ENCODE measurements around the gene MLXIPL. TPM values are rescaled to one million over a fixed set of nuclear protein-coding genes. Genes with fewer than 3 reads are reported as not detected.
"Not testable (repeated sequence)": the region's sequence is repeated elsewhere in the genome, so short reads cannot be mapped to it uniquely, and the experiment has no call there.

The MLXIPL gene
- total RNA-seq, 1 donor from 2014 or later, result 0.86 TPM

DNA sequence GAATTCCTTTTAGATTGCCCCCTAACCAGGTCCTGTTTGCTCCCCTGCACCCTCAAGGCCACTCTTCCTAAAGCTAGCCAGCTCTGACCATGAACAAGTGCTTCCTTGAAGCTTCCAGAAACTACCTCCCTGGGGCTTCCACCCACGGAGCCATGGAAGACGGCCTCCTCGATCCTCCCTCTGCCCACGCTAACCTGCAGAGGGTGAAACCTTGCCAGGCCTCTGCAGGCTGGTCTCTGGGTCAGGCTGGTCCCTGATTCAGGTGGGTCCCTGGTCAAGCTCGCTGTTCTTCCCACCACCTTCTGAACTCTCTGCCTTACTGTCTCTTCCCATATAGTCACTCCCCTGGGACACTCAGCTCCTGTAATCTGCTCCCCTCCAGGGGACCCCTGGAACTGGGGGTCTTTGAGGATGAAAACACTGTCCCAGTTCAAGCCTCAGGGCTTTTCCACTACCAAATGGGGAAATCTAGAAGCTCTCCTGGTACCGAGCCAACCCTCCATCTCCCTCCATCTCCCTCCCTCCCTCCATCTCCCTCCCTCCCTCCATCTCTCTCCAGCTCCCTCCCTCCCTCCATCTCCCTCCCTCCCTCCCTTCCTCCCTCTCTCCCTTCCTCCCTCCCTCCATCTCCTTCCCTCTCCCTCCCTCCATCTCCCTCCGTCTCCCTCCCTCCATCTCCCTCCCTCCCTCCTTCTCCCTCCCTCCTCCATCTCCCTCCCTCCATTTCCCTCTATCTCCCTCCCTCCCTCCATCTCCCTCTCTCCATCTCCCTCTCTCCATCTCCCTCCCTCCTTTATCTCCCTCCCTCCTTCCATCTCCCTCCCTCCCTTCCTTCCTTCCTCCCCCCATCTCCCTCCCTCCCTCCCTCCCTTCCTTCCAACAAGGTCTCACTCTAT, 2.9 kb downstream of the MLXIPL start:
- DNase-seq, result no peak
- Mint-ChIP-seq H3K4me3 (ENCODE audit: unreplicated experiment) (no peak overlapping the region), H3K36me3 (ENCODE audit: unreplicated experiment) (no peaks in the 10 kb centered on the region), H3K27me3 (ENCODE audit: unreplicated experiment) (peaks cover 3% of the 10 kb centered on the region), H3K27ac (ENCODE audit: unreplicated experiment) (no peak overlapping the region), H3K9me3 (ENCODE audit: unreplicated experiment) (peaks cover 4% of the 10 kb centered on the region), H3K4me1 (ENCODE audit: low read depth, unreplicated experiment) (peaks cover 2% of the 10 kb centered on the region)
- TF ChIP-seq, protein P1, sequence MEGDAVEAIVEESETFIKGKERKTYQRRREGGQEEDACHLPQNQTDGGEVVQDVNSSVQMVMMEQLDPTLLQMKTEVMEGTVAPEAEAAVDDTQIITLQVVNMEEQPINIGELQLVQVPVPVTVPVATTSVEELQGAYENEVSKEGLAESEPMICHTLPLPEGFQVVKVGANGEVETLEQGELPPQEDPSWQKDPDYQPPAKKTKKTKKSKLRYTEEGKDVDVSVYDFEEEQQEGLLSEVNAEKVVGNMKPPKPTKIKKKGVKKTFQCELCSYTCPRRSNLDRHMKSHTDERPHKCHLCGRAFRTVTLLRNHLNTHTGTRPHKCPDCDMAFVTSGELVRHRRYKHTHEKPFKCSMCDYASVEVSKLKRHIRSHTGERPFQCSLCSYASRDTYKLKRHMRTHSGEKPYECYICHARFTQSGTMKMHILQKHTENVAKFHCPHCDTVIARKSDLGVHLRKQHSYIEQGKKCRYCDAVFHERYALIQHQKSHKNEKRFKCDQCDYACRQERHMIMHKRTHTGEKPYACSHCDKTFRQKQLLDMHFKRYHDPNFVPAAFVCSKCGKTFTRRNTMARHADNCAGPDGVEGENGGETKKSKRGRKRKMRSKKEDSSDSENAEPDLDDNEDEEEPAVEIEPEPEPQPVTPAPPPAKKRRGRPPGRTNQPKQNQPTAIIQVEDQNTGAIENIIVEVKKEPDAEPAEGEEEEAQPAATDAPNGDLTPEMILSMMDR (IDR thresholded peaks at IDR 0.05; ENCODE audit: partially characterized antibody, unreplicated experiment), result no peak

DNA sequence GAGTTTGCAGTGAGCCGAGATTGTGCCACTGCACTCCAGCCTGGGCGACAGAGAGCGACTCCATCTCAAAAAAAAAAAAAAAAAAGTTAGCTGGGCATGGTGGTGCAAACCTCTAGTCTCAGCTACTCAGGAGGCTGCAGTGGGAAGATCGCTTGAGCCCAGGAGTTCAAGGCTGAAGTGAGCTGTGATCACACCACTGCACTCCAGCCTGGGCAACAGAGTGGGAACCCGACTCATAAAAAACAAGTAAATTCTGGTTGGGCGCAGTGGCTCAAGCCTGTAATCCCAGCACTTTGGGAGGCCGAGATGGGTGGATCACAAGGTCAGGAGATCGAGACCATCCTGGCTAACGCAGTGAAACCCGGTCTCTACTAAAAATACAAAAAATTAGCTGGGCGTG, 4.9 kb downstream of the MLXIPL start:
- H3K27me3 Mint-ChIP-seq (ENCODE audit: unreplicated experiment); H3K4me1 Mint-ChIP-seq (ENCODE audit: low read depth, unreplicated experiment); H3K27ac Mint-ChIP-seq (ENCODE audit: unreplicated experiment); H3K4me3 Mint-ChIP-seq (ENCODE audit: unreplicated experiment); H3K9me3 Mint-ChIP-seq (ENCODE audit: unreplicated experiment); DNase-seq; H3K36me3 Mint-ChIP-seq (ENCODE audit: unreplicated experiment): not testable (repeated sequence)

DNA sequence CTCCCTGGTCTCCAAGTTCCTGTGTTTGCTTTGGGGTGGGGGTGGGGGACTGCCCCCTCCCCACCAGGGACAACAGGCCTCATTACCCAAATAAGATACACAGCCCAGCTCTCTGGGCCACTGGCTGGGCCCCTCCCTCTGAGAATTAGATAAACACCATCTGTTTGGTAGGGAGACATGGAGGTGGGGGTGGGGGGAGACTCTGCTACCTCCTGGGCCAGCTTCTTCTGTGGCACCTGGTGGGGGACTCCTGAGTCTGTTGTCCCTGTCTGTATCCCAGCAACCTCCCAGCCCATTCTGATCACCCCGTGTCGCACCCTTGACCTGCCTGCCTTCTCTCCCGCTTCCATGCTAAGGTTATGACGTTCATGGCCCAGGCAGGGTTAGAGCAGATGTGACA, 5.8 kb downstream of the MLXIPL start:
- TF ChIP-seq, protein P1 (IDR thresholded peaks at IDR 0.05; ENCODE audit: partially characterized antibody, unreplicated experiment), result no peak
- Mint-ChIP-seq H3K4me1 (ENCODE audit: low read depth, unreplicated experiment) (peaks cover 2% of the 10 kb centered on the region), H3K27ac (ENCODE audit: unreplicated experiment) (no peak overlapping the region), H3K27me3 (ENCODE audit: unreplicated experiment) (peaks cover 3% of the 10 kb centered on the region), H3K9me3 (ENCODE audit: unreplicated experiment) (peaks cover 1% of the 10 kb centered on the region), H3K4me3 (ENCODE audit: unreplicated experiment) (no peak overlapping the region), H3K36me3 (ENCODE audit: unreplicated experiment) (no peaks in the 10 kb centered on the region)
- no peak for DNase-seq

DNA sequence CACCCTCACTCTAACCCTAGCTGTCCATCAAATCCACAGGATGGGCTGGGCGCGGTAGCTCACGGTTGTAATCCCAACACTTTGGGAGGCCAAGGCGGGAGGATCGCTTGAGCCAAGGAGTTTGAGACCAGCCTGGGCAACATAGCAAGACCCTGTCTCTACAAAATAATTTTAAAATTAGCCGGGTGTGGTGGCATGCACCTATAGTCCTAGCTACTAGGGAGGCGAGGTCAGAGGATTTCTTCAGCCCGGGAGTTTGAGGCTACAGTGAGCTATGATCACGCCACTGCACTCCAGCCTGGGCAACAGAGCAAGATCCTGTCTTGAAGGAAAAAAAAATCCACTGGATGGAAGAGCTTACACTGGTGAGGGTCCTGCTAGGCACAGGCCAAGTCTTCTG, 6.8 kb downstream of the MLXIPL start:
- H3K27ac Mint-ChIP-seq (ENCODE audit: unreplicated experiment); H3K27me3 Mint-ChIP-seq (ENCODE audit: unreplicated experiment); H3K36me3 Mint-ChIP-seq (ENCODE audit: unreplicated experiment): not testable (repeated sequence)

DNA sequence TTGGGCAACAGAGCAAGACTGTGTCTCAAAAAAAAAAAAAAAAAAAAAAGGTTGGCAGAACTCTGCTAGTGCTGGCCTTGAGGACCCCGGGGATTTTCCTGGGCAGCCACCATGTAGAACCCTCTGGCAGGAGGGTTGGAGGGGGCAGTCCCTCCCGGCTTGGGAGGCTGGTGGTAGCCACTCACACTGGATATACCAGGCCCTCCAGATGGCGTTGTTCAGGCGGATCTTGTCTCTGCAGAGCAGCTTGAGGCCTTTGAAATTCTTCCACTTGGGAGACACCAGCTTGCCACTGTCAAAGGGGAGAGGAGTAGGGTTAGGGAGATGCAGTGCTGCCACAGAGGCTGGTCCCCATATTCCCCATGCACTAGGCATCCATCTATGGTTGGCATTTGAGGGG, 8.4 kb downstream of the MLXIPL start:
- H3K27ac Mint-ChIP-seq (ENCODE audit: unreplicated experiment), result no peak overlapping the region
- H3K4me3 Mint-ChIP-seq (ENCODE audit: unreplicated experiment), result no peak overlapping the region
- TF ChIP-seq, protein P1 (IDR thresholded peaks at IDR 0.05; ENCODE audit: partially characterized antibody, unreplicated experiment), result no peak
- peaks cover 1% of the 10 kb centered on the region for H3K9me3 Mint-ChIP-seq (ENCODE audit: unreplicated experiment)
- no peak for DNase-seq
- peaks cover 2% of the 10 kb centered on the region for H3K27me3 Mint-ChIP-seq (ENCODE audit: unreplicated experiment)
- H3K4me1 Mint-ChIP-seq (ENCODE audit: low read depth, unreplicated experiment), result peaks cover 2% of the 10 kb centered on the region
- H3K36me3 Mint-ChIP-seq (ENCODE audit: unreplicated experiment), result no peaks in the 10 kb centered on the region

More for the DNA sequence above, 6.8 kb downstream of the MLXIPL start:
- not testable (repeated sequence) for H3K4me3 Mint-ChIP-seq (ENCODE audit: unreplicated experiment); DNase-seq; H3K9me3 Mint-ChIP-seq (ENCODE audit: unreplicated experiment); H3K4me1 Mint-ChIP-seq (ENCODE audit: low read depth, unreplicated experiment)

DNA sequence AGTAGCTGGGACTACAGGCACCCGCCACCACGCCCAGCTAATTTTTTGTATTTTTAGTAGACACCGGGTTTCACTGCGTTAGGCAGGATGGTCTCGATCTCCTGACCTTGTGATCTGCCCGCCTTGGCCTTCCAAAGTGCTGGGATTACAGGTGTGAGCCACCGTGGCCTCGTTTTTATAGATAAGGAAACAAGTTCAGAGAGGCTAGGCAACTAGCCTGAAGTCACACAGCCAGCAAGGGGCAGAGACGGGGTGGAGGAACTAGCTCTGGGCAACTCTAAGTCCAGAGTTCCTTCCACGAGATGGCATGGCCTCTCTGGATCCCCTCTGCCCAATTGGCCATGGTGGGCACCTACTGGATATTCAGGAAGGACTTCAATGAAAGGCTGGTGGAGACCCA, 9.4 kb downstream of the MLXIPL start:
- H3K9me3 Mint-ChIP-seq (ENCODE audit: unreplicated experiment); H3K27me3 Mint-ChIP-seq (ENCODE audit: unreplicated experiment); H3K36me3 Mint-ChIP-seq (ENCODE audit: unreplicated experiment); DNase-seq; H3K27ac Mint-ChIP-seq (ENCODE audit: unreplicated experiment); H3K4me3 Mint-ChIP-seq (ENCODE audit: unreplicated experiment); H3K4me1 Mint-ChIP-seq (ENCODE audit: low read depth, unreplicated experiment): not testable (repeated sequence)
